ENCODE data around the gene TMEM163.

Gene TMEM163

GRCh38 chr2:134540990-134541389, 177.8 kb downstream of the TMEM163 start:
- TF ChIP-seq, protein P1, sequence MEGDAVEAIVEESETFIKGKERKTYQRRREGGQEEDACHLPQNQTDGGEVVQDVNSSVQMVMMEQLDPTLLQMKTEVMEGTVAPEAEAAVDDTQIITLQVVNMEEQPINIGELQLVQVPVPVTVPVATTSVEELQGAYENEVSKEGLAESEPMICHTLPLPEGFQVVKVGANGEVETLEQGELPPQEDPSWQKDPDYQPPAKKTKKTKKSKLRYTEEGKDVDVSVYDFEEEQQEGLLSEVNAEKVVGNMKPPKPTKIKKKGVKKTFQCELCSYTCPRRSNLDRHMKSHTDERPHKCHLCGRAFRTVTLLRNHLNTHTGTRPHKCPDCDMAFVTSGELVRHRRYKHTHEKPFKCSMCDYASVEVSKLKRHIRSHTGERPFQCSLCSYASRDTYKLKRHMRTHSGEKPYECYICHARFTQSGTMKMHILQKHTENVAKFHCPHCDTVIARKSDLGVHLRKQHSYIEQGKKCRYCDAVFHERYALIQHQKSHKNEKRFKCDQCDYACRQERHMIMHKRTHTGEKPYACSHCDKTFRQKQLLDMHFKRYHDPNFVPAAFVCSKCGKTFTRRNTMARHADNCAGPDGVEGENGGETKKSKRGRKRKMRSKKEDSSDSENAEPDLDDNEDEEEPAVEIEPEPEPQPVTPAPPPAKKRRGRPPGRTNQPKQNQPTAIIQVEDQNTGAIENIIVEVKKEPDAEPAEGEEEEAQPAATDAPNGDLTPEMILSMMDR (IDR thresholded peaks at IDR 0.05; ENCODE audit: low read depth, low read length) = no peak

DNA sequence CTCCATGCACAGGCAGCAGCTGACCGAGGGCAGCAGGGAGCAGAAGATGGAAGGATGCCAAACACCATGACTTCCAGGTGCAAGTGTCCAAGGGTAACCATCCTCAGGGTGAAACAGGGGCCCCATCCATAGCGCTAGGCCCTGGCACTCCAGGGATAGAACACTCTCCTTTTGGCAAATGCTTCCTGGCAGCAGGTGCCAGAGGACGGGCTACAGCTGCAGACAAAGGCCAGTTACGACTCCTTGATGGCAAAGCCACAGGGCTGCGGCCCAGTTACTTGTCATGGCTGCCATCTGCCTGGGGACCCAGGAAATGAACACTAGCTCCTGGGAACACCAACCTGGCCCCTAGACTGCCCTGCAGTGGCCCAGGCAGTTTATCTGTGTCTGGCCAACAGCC, 178.8 kb downstream of the TMEM163 start:
- no peak for DNase-seq (ENCODE audit: extremely low read depth, low read depth)
- TF ChIP-seq, protein P1 (IDR thresholded peaks at IDR 0.05; ENCODE audit: low read depth, low read length) = no peak

More at GRCh38 chr2:134540990-134541389, 177.8 kb downstream of the TMEM163 start:
- no peak for DNase-seq (ENCODE audit: extremely low read depth, low read depth)

DNA sequence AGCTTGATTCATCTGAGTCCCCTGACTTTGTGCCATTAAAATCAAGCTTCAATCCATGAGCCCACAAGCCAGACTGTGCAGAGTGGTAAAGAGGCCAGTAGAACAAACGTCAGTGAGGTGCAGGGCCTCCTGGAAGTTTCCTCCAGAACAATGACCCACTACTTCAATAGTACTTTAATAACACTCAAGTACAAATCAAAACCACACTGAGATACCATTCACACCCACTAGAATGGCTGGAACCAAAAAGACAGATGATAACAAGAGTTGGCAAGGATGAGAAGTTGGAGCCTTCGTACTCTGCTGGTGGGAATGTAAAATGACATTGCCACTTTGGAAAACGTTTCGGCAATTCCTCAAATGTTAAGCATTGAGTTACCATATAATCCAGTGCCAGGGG, 181.1 kb downstream of the TMEM163 start:
- no peak for DNase-seq (ENCODE audit: extremely low read depth, low read depth)
- TF ChIP-seq, protein P1 (IDR thresholded peaks at IDR 0.05; ENCODE audit: low read depth, low read length) = no peak

GRCh38 chr2:134537121-134537520, 181.7 kb downstream of the TMEM163 start:
- no peak for DNase-seq (ENCODE audit: extremely low read depth, low read depth)
- TF ChIP-seq, protein P1 (IDR thresholded peaks at IDR 0.05; ENCODE audit: low read depth, low read length) = no peak

DNA sequence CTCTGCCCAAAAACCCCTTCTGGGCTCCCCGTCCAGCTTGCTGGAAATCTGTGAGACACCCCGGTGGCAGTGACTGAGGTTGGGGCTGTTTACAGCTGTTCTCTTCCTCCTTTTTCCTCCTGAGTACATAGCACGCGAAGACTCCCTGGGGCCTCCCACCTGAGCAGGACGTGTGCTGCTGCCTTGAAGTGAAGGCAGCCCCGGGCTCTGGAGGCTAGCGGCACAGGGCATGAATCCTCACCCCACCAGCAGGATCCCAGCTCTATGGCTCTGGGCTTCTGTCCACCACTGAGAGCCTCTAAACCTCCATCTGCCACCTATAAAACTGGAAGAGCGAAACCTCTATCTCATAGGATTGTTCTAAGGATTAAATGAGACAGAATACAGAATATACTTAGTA, 182.5 kb downstream of the TMEM163 start:
- no peak for DNase-seq (ENCODE audit: extremely low read depth, low read depth)
- TF ChIP-seq, protein P1 (IDR thresholded peaks at IDR 0.05; ENCODE audit: low read depth, low read length) = no peak

GRCh38 chr2:134532537-134532936, 186.3 kb downstream of the TMEM163 start:
- TF ChIP-seq, protein P1 (IDR thresholded peaks at IDR 0.05; ENCODE audit: low read depth, low read length) = no peak
- DNase-seq (ENCODE audit: extremely low read depth, low read depth) = no peak

GRCh38 chr2:134527381-134527780, 191.4 kb downstream of the TMEM163 start:
- DNase-seq (ENCODE audit: extremely low read depth, low read depth) = no peak
- TF ChIP-seq, protein P1 (IDR thresholded peaks at IDR 0.05; ENCODE audit: low read depth, low read length) = no peak

Measured in AG09319 (cell line).